Muscle of leg (tissue), 11 donors: ENCODE results near the gene NBDY. TPM values are rescaled to one million over a fixed set of nuclear protein-coding genes. Genes with fewer than 3 reads are reported as not detected.
"Not testable (repeated sequence)": the region's sequence is repeated elsewhere in the genome, so short reads cannot be mapped to it uniquely, and the experiment has no call there.

Source experiments
- DNase-seq: peaks from one replicate; pipeline ENCODE4 v3.0.0; 2013
- H3K27ac ChIP-seq: one replicate; pipeline ENCODE4 v1.5.1; 2013; ENCODE audit warnings: mild to moderate bottlenecking, low read length, control low read depth
- H3K27me3 ChIP-seq: one replicate; pipeline ENCODE4 v1.6.1; 2013; ENCODE audit warnings: low read length; ENCODE audit not compliant: control insufficient read depth, insufficient read depth
- H3K36me3 ChIP-seq: one replicate; pipeline ENCODE4 v1.6.1; 2013; ENCODE audit warnings: low read length; ENCODE audit not compliant: control insufficient read depth, insufficient read depth
- H3K4me1 ChIP-seq: one replicate; pipeline ENCODE4 v1.6.1; 2013; ENCODE audit warnings: low read length; ENCODE audit not compliant: control insufficient read depth, insufficient read depth
- H3K4me3 ChIP-seq: one replicate; pipeline ENCODE4 v1.5.1; 2013; ENCODE audit warnings: low read length, control low read depth
- H3K9me3 ChIP-seq: replicated peaks from 2 replicates; pipeline ENCODE4 v1.6.1; 2013; ENCODE audit warnings: low read depth, low read length; ENCODE audit not compliant: control insufficient read depth
- WGBS: methylation state at CpG from one replicate; pipeline ENCODE4 v1.1.5; 2013; ENCODE audit warnings: missing lambda C conversion rate; ENCODE audit not compliant: insufficient coverage; 5-methylcytosine and 5-hydroxymethylcytosine counted together
- polyA plus RNA-seq, 8 donors: library from polyadenylated mRNA; unstranded; fragments of 120-200 nt; gene quantifications; one replicate each; pipeline versions ENCODE4 v1.2.1 to v1.2.3, GENCODE V29; 2013; ENCODE audit warnings: inconsistent platforms in 1 of 8, low replicate concordance in 1 of 8; ENCODE audit not compliant: insufficient read length in 8 of 8, insufficient read depth in 1 of 8
- total RNA-seq: library from RNA; stranded (reverse); fragments of 120-200 nt; gene quantifications from one replicate; pipeline ENCODE4 v1.2.4, GENCODE V29; 2013

Gene NBDY
- total and polyA plus RNA-seq, 9 donors: 8.1 to 52.5 (median 45.1) TPM

GRCh38 chrX:56744996-56745395 is 16.0 kb downstream of the NBDY start:
- H3K27me3 ChIP-seq: peaks cover 4% of the 10 kb centered on the region
- no peak overlapping the region for H3K4me3 ChIP-seq
- H3K4me1 ChIP-seq: no peaks in the 10 kb centered on the region
- no CpG with 5 or more reads among the region's 4 CpGs for WGBS
- no peak for DNase-seq
- no peak overlapping the region for H3K27ac ChIP-seq
- peaks cover 4% of the 10 kb centered on the region for H3K9me3 ChIP-seq
- no peaks in the 10 kb centered on the region for H3K36me3 ChIP-seq

GRCh38 chrX:56746996-56747395 is 18.0 kb downstream of the NBDY start:
- Histone ChIP-seq H3K27ac (no peak overlapping the region), H3K4me3 (no peak overlapping the region), H3K36me3 (no peaks in the 10 kb centered on the region), H3K9me3 (peaks cover under 1% of the 10 kb centered on the region), H3K27me3 (peaks cover 4% of the 10 kb centered on the region), H3K4me1 (no peaks in the 10 kb centered on the region)
- DNase-seq: no peak
- WGBS: no CpG with 5 or more reads among the region's 1 CpG

- Histone ChIP-seq H3K9me3 (no peaks in the 10 kb centered on the region), H3K4me3 (no peak overlapping the region), H3K4me1 (no peaks in the 10 kb centered on the region), H3K36me3 (no peaks in the 10 kb centered on the region), H3K27me3 (peaks cover 4% of the 10 kb centered on the region), H3K27ac (no peak overlapping the region)
- no peak for DNase-seq
Observed at GRCh38 chrX:56751071-56751470, 22.0 kb downstream of the NBDY start.

- Histone ChIP-seq H3K27ac (no peak overlapping the region), H3K9me3 (no peaks in the 10 kb centered on the region), H3K36me3 (no peaks in the 10 kb centered on the region), H3K27me3 (peaks cover 35% of the 10 kb centered on the region), H3K4me3 (no peak overlapping the region), H3K4me1 (no peaks in the 10 kb centered on the region)
- DNase-seq: no peak
- 55% methylated on average over 4 of the region's 7 CpGs for WGBS
Observed at GRCh38 chrX:56757327-56757726, 28.3 kb downstream of the NBDY start.

GRCh38 chrX:56758456-56758855 is 29.4 kb downstream of the NBDY start:
- H3K27me3 ChIP-seq: peaks cover 35% of the 10 kb centered on the region
- H3K36me3 ChIP-seq: no peaks in the 10 kb centered on the region
- no peak overlapping the region for H3K4me3 ChIP-seq
- no peak overlapping the region for H3K27ac ChIP-seq
- peaks cover 2% of the 10 kb centered on the region for H3K4me1 ChIP-seq
- H3K9me3 ChIP-seq: no peaks in the 10 kb centered on the region
- WGBS: 86% methylated on average over 4 of the region's 4 CpGs
- no peak for DNase-seq

- no peaks in the 10 kb centered on the region for H3K36me3 ChIP-seq
- H3K4me1 ChIP-seq: peaks cover 8% of the 10 kb centered on the region
- 71% methylated on average over 6 of the region's 7 CpGs for WGBS
- peaks cover 35% of the 10 kb centered on the region for H3K27me3 ChIP-seq
- H3K4me3 ChIP-seq: no peak overlapping the region
- H3K9me3 ChIP-seq: no peaks in the 10 kb centered on the region
- DNase-seq: no peak
- H3K27ac ChIP-seq: no peak overlapping the region
Observed at GRCh38 chrX:56759736-56760409, 30.8 kb downstream of the NBDY start.

- 75% methylated on average over 3 of the region's 15 CpGs for WGBS
Observed at GRCh38 chrX:56760410-56761124, 31.5 kb downstream of the NBDY start.

GRCh38 chrX:56761167-56761566 is 32.1 kb downstream of the NBDY start:
- Histone ChIP-seq H3K27ac (no peak overlapping the region), H3K36me3 (no peaks in the 10 kb centered on the region), H3K4me3 (no peak overlapping the region), H3K9me3 (no peaks in the 10 kb centered on the region), H3K4me1 (peaks cover 16% of the 10 kb centered on the region), H3K27me3 (peaks cover 35% of the 10 kb centered on the region)
- WGBS: 75% methylated on average over 1 of the region's 5 CpGs
- DNase-seq: no peak

More at GRCh38 chrX:56760410-56761124, 31.5 kb downstream of the NBDY start:
- Histone ChIP-seq H3K4me1 (peaks cover 14% of the 10 kb centered on the region), H3K27me3 (peaks cover 35% of the 10 kb centered on the region)
- H3K27ac ChIP-seq, H3K9me3 ChIP-seq, H3K4me3 ChIP-seq, DNase-seq, H3K36me3 ChIP-seq: not testable (repeated sequence)

- no peak for DNase-seq
- Histone ChIP-seq H3K9me3 (no peaks in the 10 kb centered on the region), H3K4me1 (peaks cover 20% of the 10 kb centered on the region), H3K27me3 (peaks cover 35% of the 10 kb centered on the region), H3K36me3 (no peaks in the 10 kb centered on the region), H3K27ac (no peak overlapping the region), H3K4me3 (no peak overlapping the region)
- 67% methylated on average over 1 of the region's 3 CpGs for WGBS
Observed at GRCh38 chrX:56762220-56762619, 33.2 kb downstream of the NBDY start.

GRCh38 chrX:56762707-56763555 is 33.9 kb downstream of the NBDY start:
- Histone ChIP-seq H3K4me3 (no peak overlapping the region), H3K27ac (no peak overlapping the region), H3K36me3 (no peaks in the 10 kb centered on the region), H3K27me3 (peaks cover 28% of the 10 kb centered on the region), H3K4me1 (peaks cover 20% of the 10 kb centered on the region), H3K9me3 (no peaks in the 10 kb centered on the region)
- 78% methylated on average over 5 of the region's 6 CpGs for WGBS
- no peak for DNase-seq
